PFSK-1 (cell line): ENCODE results near the gene DNPH1.

Source experiments
- POLR2AphosphoS5 ChIP-seq: IDR thresholded peaks from 2 replicates; pipeline ENCODE4 v1.6.1; 2012; ENCODE audit warnings: low read depth, mild to moderate bottlenecking, control low read depth, low read length, moderate library complexity
- REST ChIP-seq, 2 experiments: IDR thresholded peaks; 2 replicates each; pipeline versions ENCODE4 v1.6.1 to v1.8.0; 2011 to 2012; ENCODE audit warnings: low read depth in 2 of 2, low read length in 2 of 2, control low read depth in 1 of 2, inconsistent platforms in 1 of 2, mild to moderate bottlenecking in 1 of 2, moderate library complexity in 1 of 2; ENCODE audit not compliant: insufficient read depth in 1 of 2
- TAF1 ChIP-seq: IDR thresholded peaks from 2 replicates; pipeline ENCODE4 v1.6.1; 2012; ENCODE audit warnings: low read length, control low read depth, borderline replicate concordance; ENCODE audit not compliant: insufficient read depth

DNA sequence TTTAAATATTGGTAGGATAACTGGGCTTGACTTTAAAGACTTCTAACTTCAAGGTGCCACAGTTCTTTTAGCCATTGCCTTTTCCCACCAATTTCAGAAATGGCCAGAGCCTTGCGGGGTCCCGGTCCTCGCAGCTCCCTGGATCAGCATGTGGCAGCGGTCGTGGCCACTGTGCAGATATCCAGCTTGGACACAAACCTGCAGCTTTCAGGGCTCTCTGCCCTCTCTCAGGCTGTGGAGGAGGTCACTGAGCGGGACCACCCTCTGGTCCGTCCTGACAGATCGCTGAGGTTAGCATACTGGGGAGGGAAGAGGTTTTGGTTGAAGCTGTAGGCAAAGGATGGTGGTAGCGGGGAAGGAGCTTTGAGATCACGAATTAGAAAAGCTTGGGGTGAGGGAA lies 40.9 kb downstream of the DNPH1 start:
- no peak for TF ChIP-seq POLR2AphosphoS5
- TF ChIP-seq TAF1 = no peak
- no peak for TF ChIP-seq REST (IDR thresholded peaks at IDR 0.05; ENCODE audit: insufficient read depth in 1 of 2, low read depth in 2 of 2, low read length in 2 of 2)
